ENCODE results near the gene HNF4A.

- TF ChIP-seq, protein P1, sequence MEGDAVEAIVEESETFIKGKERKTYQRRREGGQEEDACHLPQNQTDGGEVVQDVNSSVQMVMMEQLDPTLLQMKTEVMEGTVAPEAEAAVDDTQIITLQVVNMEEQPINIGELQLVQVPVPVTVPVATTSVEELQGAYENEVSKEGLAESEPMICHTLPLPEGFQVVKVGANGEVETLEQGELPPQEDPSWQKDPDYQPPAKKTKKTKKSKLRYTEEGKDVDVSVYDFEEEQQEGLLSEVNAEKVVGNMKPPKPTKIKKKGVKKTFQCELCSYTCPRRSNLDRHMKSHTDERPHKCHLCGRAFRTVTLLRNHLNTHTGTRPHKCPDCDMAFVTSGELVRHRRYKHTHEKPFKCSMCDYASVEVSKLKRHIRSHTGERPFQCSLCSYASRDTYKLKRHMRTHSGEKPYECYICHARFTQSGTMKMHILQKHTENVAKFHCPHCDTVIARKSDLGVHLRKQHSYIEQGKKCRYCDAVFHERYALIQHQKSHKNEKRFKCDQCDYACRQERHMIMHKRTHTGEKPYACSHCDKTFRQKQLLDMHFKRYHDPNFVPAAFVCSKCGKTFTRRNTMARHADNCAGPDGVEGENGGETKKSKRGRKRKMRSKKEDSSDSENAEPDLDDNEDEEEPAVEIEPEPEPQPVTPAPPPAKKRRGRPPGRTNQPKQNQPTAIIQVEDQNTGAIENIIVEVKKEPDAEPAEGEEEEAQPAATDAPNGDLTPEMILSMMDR (IDR thresholded peaks at IDR 0.05), result no peak
- TF ChIP-seq POLR2A (IDR thresholded peaks at IDR 0.05), result no peak
Measured at GRCh38 chr20:44405257-44405656, 49.8 kb downstream of the HNF4A start.

All from body of pancreas (tissue), 4 donors.